Occipital lobe (tissue), 2 donors: ENCODE data around the gene DMC1. TPM values are rescaled to one million over a fixed set of nuclear protein-coding genes. Genes with fewer than 3 reads are reported as not detected.

Source experiments
- DNase-seq: peaks from one replicate; lab custom pipeline; 2025; lab: John Stamatoyannopoulos, UW
- total RNA-seq: library from RNA; depleted of rRNA; stranded (reverse); fragments of >200 nt; gene quantifications from one replicate; pipeline ENCODE4 v1.2.3, GENCODE V29; 2014

DMC1 gene
- total RNA-seq, 1 donor from 2014 or later, result 4.1 TPM

DNA sequence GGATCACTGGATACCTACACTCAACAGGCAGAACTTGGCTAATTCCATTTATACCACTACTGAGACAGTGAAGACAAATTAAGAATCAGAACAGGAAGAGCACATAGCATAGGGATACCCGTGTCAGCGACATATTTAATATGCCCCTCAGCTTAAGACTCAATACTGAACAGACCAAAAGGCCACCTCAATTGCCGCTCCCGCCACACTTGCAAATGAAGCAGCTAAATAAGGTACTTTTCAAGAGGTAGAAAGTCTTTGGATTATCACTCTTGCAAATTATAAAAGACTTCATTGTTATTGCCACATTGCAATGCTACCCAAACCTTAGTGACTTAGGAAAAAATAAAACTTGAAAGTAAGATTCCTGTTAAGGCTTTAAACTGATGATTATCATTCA, 67.0 kb downstream of the DMC1 start:
- DNase-seq, result no peak

DNA sequence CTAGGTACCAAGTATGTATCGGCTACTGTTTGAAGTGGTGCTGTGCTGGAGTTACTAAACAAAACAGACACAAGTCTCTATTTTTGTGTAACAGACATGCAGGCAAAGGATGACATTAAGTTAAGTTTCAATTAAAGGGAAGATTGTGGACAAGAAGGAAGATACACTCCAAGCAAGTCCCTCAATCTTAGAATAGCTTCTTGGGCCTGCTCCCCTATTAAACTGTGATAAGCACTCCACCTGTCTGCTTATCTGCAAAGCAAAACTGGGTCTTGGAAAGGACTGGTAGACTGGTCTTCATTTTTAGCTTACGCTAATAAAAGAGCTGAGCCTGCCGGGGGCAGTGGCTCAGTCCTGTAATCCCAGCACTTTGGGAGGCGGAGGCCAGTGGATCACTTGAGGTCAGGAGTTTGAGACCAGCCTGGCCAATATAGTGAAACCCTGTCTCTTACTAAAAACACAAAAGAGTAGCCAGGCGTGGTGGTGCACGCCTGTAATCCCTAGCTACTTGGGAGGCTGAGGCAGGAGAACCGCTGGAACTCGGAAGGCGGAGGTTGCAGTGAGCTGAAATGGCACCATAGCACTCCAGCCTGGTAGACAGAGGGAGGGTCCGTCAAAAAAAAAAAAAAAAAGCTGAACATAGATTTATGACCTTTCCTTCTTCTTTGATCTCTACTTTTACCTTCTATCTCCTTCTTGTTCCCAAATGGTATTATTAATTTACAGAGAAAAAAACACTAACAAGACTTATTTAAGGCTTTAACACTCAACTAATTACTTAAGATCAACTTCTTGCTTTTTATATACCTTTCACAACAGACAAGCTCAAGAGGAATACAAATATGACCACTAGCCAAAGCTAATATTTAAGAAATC, 67.9 kb downstream of the DMC1 start:
- DNase-seq, result no peak

DNA sequence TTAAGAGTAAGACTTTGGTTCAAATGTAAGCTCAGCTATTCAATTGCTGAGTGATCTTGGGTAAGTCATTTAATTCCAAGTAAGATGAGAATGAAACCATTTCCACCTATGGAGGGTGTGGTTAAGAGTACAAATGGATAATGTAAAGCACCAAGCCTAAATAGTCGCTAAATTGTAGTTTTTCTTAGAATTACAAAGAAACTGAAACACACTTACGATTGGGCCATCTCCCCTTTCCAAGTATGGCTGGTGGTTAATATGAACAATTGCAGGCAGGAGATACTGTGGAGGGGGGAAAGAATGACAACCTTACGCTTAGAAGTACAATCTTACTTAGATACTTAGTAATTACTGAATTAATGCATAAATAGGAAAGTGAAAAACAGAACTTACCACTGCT, 72.1 kb downstream of the DMC1 start:
- DNase-seq, result no peak

DNA sequence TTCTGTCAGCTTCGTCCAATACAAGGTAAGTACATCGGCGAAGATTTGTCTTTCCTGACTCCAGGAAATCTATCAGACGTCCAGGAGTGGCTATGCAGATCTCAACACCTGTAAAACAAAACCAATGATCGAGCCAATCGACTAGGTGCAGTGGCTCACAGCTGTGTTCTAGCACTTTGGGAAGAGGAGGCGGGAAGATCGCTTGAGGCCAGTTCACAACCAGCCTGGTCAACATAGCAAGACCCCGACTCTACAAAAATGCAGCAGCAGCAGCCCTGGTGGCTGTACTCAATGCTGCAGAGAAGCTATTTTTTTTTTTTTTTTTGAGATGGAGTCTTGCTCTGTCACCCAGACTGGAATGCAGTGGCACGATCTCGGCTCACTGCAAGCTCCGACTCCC, 75.0 kb downstream of the DMC1 start:
- no peak for DNase-seq

DNA sequence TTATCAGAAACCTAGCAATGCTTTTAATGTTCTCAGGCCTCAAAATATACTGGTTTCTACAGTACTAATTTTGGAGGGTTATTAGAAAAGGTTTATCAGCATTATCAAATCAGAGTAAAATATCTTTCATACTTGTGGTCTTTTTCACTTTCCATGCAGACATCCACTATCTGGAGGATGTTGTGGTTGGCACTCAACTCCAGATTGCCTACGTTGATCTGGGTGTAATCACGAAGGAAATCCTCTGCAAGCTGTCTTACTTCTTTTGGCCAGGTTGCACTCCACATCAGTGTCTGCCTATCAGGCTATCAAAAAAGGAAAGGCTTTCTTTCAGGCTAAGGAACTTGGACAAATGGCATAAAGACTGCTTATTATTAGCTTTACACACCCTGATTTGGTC, 75.5 kb downstream of the DMC1 start:
- no peak for DNase-seq

DNA sequence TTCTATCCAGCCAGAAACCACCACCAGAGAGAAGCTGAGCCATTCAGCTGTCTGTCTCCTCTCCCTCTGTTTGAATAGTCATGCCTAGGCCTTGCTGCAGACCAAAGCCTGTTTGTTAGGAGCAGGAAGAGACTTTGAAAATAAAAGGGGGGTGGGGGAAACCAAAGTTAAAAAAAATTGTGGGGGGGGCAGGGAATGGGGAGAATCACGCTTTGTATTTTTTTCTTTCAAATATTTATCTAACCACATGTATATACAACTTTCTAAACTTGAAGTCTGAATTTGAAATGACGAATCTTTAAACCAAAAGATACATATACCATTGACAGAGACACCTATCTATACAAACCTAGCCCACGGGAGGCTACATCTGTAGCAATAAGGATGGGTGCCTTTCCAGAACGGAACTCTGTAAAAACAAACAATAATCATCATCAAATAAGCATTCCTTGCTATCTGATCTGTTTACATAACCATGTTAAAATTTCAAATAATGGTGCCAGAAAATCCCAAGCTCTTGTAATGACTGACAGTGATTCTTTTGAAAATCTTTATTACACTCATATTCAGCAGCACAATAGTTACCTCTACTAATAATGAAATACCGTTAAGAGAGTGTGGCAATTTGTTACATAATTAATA, 78.2 kb downstream of the DMC1 start:
- DNase-seq, result no peak

DNA sequence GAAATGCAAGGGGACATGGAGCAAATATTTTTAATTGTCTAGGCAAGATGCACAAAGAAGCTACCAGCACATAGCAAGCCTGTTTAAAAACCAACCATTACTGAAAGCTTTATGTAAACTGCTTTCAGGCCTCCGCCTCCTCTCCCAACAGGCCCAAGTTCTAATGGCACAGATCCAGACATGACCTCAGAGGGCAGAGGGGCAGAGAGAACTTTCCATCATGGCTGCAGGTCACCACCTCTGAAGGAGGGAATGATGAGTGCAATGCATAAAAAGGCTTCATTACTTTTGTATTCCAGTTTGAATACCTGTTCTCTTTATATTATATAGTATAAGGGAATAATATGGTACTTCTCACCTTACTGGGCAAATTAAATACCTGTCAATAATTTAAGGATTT, 79.1 kb downstream of the DMC1 start:
- no peak for DNase-seq

DNA sequence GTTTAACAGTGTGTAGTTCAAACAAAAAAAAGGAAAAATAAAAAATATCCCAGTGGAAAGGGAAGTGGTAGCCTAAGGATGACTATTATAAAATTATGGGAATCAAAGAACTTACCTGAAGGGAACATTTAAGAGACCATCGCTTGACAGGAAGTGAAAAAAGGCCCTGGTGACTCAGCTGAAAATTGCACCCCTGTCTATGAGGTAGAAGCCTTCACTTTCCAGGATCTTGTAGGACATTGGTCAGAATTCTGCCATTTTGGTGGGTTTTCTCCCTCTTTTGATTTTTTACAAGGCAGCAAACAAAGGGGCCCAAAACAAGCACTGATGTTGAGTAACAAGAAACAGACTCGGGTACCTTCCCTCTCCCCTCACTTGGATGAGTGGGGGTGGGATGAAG, 79.5 kb downstream of the DMC1 start:
- DNase-seq, result no peak

DNA sequence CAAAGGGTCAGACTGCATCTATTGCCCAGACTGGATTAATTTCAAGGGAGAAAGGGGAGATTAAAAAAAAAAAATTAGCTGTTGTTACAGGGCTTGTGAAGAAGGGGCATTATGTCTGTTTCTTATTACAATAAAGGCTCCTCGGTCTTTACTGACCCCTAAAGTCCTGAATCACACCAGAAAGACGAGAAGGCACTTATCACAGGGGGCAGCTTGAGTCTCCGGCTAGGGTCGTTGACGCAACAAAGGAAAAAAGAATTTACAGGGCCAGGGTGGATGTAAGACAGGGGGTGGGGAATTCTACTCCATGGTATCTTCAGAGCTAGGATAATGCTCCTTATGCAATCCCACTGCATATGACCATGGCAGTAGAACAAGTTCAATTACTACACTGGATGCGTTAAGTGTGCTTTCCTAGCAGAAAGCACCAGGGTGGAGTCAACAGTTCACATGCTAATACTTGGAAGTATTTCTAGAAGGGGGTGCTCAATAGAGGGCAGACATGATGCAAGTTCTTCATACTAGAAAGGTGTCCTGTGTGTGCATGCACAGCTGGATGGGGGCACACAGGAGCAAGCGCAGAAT, 80.3 kb downstream of the DMC1 start:
- DNase-seq, result no peak

DNA sequence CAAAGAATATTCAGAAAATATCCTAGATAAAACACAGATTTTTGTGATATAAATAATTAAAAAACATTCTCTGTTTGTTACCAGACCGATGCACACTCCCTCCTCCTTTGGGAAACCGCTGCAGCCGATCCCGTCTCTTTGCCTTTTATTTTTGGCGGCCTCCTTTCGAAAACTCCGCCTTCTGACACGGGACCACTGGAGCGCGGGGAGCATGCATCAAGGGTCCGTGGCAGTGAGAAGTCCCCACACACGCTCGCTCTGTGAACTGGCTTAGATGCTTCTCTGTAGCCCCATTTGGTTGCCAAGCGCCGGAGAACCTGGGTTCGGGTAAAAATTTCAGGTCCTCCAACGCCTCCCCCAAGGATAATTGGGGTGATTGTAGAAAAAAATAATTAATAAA, 80.8 kb downstream of the DMC1 start:
- no peak for DNase-seq

DNA sequence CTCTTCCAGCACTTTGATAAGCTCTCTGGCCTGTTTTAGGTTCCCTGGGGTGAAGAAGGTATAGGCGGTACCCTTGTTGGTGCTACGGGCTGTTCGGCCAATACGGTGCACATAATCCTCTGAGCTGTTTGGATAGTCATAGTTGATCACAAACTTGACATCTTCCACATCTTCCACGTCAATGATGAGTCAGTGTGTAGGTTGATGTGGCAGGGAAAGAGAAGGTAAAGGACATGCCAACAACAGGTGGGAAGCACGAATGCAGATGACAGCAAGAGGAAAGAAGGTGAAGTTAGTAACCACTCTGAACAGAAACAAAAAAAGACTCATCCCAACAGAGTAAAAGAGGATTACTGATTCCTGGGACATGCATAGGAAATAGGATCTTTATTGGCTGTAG, 82.0 kb downstream of the DMC1 start:
- no peak for DNase-seq

DNA sequence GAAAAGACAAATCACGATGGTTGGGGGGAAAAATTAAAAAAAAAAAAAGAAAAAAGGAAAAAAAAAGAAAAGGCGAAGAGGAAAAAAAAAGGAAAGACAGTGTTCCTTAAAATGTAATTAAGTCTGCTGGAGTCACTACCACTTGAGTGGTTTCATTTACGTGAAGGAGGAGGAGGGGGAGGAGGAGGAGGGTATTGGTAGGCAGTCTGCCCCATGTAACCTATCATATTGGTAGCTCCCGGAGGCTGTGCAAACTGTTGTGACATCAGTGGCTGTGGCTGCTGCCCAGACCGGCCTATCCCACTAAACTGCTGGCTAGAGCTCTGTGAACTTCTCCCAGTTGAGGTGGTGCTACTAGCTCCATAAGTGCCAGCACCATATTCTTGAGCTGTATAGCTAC, 84.2 kb downstream of the DMC1 start:
- DNase-seq, result no peak

DNA sequence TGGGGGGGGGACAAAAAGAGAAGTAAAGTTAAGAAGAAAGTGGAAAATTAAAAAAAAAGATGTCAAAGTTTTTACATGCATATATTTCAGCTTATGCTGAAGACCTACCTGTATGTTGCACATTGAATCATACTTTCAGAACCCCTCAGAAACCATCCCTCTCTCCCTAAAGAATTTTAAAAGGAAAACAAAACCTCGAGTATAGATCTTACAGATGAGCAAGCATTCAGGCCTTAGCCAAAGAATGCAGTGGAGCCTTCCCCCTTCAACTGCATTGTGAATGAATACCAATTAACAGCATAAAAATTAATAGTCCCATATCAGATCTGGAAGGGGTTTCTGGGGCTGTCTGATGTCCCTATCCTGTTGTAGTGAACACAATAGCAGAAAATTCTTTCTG, 85.7 kb downstream of the DMC1 start:
- no peak for DNase-seq

DNA sequence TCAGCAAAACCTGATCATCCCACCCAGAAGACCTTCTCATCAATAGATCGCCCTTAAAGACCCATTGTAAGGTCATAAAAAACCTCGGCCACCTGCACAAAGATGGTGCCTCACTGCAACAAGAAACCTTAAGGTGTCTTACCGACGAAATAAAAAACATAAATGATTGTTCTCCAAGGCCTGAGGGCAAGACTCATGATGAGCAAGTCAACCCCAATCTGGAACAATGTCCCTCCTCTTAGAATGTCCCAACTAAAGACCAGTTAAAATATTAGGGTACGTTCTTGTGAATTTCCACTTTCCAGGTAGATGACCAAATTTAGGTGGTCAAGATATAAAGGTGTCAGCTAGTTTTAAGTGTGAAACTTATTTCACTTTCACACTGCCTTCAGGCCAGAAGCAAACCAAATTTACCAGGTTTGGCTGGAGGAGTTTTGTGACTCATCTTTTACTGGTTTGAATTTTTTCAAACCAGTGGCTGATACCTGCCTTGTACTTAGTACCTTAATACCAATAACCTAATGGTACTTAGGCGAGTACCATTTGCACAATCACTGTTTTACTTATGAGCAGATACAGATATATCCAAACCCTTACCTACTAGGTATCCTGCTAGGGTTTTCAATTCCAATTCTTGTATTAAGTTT, 87.2 kb downstream of the DMC1 start:
- no peak for DNase-seq

DNA sequence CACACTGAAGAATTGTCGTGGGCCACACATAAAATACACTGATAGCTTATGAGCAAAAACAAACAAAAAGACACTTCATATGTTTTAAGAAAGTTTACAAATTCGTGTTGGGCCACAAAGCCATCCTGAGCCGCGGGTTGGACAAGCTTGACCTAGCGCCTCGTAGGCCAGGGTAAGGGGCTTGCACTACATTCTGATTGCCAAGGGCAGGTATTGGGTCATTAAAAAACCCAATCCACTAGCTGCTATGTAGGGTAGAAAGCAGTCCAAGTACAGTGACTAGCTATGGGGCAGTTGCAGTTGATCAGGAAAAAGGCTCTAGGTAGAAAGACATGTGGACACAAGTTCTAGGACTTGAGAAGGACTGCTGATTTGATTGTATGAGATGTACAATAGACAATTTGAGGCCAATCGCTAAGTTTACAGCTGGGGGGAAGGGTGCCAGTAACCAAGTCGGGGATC, 88.1 kb downstream of the DMC1 start:
- no peak for DNase-seq

DNA sequence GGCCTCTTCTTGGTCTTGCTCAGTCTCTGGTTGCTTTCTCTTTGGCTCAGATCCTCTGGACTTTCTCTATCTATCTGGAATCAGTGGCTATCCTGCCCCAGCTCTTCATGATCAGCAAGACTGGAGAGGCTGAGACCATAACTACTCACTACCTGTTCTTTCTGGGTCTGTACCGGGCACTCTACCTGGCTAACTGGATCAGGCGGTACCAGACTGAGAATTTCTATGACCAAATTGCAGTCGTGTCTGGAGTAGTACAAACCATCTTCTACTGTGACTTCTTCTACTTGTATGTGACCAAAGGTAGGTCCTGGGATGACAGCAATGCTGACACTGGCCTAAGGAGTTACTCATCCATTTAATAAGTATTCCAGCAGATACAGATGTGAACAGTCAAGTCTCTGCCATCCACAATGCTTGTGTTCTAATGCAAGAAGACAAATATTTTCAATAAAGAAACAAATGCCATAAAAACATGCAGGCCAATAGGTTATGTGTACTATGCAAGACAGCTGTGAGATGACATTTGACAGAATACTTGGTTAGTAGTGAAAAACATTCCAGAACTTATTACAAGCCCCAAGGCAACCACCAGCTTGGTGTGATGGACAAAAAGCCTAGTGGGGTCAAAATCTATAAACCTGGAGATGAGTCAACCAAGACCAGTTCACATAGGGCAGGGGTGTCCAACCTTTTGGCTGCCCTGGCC, 88.7 kb downstream of the DMC1 start:
- no peak for DNase-seq

DNA sequence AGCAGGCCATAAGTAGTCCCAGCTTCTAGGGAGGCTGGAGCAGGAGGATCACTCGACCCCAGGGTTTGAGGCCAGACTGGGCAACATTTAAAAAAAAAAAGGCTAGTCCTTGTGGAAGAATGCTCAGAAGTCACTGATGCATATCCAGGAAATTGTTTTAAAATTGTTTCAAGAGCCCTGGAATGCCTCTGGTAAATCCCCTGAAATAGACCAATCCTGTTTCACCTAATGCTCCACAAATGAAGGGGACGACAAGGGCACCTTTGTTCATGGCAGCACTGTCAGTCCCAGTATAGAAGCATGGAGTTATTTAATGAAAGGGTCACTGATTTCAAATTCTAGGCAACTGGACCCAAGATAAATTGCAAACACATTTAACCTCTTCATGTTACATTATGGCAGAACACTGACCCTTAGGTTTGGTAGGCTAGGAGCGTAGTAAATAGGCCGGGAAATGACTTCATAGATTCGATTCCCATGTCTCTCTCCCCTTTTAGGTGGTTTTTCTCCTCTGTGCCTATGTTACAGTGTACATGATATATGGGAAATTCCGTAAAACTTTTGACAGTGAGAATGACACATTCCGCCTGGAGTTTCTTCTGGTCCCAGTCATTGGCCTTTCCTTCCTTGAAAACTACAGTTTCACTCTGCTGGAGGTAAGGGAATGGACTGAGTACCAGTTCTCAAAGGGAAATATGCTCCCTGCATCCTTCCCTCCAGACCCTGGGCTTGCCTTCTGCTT, 90.7 kb downstream of the DMC1 start:
- no peak for DNase-seq

DNA sequence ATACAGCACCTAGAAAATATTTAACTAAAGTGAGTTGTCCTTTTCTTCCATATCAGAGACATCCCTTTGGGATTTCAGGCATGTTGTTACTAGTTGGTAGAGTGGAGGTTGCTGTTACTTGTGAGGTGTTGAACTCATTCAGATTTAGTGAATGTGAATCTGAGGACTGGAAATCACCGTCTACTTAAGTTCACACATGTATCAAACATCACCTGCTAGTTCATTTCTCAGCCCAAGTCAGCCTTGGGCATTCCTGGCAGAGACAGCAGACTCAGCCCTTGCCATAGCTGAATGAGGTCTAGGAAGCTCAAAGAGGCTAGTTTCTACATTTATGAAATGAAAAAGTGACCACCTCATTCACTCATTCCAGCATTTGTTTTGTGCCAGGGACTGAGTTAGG, 92.4 kb downstream of the DMC1 start:
- DNase-seq, result no peak

DNA sequence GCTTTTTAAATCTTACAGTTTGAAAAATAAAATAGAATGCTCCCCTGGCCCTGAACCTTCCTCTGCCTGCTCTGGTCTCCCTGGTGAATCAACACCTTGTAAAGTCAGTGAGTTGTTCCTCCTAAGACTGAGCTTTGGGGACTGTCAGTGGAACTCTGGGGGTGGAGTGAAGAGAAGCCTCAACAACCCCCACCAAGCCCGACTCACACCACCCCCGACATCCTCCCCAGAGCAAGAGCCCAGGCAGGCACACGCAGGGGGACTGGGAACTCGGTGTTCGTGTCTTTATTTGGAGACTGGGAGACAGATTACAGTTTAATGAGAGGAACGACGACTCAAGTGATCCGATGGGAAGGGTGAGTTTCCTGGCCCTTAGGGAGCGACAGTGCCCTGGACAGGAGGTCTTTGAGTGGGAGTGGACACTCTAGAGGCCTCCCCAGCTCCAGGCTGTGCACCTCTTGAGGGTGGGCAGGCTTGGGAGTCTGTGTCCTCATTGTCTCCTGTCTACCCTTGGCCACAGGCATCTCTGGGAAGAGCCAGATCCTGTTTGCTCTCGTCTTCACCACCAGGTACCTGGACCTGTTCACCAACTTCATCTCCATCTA, 95.9 kb downstream of the DMC1 start:
- DNase-seq, result peak; percentile 46

DNA sequence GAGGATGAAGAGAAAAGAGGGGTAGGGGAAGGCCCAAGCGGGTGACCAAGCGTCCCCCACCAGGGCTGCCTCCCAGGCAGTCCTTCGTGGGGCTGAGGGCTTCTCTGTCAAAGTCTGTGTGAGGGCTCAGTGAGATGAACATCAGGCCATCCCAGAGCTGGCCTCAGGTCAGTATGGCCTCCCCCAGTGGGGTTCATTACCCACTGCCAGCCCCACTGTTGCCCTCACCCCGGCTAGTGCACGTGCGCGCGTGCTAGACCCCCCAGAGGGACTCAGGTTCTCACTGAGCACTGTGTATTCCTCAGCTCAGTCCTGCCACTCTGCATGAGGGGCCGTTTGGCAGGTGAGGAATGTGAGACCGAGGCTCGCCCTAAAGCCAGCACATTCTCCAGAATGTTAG, 98.7 kb downstream of the DMC1 start:
- DNase-seq, result no peak
